ENCODE results near the gene KIF21A.
"Not testable (repeated sequence)": the region's sequence is repeated elsewhere in the genome, so short reads cannot be mapped to it uniquely, and the experiment has no call there.

The KIF21A gene

DNA sequence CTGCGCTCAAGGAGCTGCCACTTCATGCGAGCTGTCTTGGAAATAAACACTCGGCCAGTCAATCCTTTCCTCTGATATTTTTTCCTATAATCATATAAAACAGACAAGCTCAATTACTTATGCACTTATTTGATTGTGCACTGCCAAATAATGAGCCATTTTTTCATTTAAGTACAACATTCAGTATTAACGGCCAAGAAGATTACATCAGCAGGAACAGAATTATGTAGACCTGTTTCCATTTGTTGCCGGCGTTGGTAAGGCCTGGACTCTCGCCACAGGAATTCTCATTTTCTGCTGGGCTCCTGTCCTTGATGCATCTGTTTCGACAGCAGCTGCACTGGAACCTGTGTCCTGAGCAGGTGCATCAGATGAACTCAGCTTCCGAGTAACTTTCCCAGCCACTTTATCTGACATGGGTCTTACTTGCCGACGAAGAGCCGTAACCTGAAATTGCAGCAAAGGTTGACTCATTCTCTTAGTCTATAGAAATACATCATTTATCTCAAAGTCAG is 110.2 kb downstream of the KIF21A start:
- no peak for DNase-seq

DNA sequence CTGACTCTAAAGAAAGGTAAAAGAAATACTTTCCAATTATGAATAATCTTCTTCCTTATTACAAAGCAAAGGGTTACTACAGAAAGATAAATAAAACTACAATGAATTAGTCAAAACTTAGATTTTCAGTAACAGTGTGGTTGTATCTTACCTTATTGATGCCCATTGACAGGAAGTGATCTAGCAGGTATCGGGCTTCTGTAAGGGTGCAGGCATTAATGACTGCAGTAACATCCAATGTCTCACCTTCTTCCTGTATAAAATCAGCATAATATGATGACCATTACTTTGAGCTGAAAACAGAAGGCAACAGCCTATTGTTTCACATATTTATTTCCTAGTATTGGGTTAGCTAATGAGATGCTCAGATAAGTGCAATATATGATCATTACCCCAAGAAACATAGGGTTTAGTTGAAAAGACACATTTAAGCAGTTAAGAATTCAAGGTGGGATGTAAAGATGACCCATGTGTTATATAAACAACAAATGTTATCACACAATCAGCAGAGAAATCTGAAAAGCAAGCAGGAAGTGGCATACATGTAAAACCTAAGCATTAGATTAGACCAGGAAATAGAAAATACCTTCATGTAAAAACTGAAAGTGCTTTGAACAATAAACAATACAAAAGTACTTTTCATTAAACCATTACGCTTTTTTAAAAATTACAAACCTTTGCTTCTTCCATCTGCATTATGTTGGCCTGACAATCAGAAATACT is 111.2 kb downstream of the KIF21A start:
- DNase-seq = no peak

DNA sequence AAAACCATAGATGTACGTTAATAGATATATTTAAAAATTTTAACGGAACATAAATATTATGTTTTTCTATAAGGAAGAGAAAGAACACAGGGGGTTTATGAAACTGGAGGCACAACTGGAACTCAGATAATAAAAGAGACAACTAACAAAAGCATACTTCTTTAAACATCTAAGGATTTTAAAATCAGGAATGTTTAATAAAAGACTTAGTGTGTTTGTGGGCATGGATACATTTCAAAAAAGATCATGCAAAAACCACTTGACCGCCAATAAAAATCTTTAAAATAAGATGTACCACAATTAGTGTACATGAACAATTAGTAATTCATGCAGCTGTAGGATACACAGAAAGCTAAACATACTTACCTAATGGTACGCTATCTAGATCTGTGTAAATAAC is 113.0 kb downstream of the KIF21A start:
- DNase-seq = no peak

DNA sequence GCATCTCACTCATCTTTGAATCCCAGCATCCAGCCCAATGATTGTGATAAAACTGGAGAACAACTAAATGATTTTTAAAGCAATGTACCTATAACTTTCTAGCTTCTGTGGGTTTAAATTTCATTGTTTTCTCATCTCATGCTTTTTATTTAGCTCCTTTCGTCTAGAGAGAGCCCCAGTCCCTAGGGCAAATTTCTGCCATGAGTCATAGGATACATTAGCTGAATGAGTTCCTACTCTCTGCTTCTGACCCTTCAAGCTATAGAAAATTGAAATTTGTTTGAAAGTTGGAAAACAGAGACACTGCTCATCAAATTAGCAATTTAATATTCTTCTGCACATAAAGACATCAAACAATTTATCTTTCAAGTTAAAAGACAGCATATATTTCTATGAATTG is 113.9 kb downstream of the KIF21A start:
- no peak for DNase-seq

DNA sequence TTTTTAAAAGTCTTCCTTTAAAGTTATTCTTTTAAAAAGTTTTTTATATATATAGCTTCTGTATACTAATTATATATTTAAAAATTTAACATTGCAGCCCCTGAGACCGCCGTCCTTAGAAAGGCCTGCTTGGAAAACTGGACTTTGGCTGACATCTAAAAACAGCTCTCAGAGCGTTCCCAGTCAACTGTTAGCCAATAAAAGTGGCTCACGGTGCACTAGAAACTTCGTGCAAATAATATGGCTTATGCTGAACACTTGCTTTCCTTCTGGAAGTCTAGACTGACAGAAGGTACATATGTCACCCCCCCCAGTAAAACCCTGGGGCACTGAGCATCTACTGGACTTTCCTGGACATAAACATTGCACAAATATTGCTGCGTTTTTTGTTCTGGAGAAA is 115.0 kb downstream of the KIF21A start:
- no peak for DNase-seq

DNA sequence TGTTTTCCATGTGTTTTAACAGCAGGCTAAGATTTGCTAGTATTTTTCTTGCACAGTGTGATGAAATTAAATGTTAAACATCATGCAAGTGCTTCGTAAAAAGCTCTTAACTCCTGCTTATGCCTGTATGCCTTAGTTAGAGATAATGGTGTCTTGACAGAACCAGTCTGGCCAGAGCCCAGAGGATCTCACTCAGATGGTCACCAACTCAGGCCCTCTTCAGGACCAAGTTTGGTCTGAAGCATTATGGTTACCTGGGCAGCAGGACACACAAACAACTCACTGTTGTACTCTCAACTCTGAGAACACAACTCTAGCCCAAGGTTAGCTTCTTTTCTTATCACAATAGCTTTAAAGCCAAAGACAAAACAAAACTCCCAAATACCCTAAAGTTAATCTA is 115.4 kb downstream of the KIF21A start:
- no peak for DNase-seq

DNA sequence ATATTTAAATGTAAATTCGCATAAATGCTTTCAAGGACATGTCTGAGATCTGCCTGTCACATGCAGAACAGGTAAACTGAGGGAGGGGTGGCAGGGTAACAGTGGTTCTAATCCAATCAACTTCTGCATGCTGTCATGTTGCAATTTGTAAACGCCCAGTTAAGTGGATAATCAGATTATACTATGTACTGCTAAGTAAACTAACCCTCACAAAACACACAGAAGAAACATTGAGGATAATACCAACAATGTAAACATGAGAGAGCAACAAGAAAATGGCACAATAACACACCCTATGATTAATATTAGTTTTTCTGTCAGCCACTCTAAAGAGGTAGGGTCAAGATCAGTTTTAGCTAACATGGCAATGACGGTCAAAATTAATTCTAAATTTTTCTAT is 123.7 kb downstream of the KIF21A start:
- no peak for DNase-seq

DNA sequence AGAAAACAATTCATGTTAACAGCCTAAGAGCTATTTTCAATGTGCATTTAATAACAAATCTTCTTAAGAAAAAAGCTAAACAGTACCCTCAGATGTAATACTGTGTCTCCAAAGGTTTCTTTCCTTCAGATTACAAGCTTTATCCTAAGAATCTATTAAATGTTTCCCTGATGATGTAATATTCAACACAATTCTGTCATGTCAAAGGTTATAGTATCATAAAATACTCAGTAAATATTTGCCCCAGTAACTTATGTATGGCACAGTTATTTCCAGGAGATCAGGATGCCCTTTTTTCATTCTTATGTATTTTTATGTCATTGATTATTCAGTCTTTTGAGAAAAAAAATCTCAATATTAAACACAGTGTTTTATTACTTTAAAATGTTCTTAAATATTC is 128.4 kb downstream of the KIF21A start:
- no peak for DNase-seq

DNA sequence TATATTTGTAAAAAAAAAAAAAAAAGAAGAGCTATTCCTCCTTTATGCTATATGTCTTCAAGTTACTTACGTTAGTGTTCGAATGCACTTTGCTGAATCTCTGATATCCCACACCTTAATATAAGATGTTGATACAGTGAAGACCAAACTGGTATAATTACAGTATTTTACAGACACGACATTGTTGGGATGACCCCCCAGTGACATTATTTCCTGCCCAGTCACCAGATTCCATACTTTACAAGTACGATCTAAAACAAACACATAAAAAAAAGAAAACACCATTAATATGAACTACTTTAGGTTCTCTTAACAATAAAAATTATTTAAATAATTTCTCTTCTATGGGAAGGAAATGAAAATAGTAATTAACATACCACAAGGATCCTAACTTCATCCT is 133.4 kb downstream of the KIF21A start:
- no peak for DNase-seq

DNA sequence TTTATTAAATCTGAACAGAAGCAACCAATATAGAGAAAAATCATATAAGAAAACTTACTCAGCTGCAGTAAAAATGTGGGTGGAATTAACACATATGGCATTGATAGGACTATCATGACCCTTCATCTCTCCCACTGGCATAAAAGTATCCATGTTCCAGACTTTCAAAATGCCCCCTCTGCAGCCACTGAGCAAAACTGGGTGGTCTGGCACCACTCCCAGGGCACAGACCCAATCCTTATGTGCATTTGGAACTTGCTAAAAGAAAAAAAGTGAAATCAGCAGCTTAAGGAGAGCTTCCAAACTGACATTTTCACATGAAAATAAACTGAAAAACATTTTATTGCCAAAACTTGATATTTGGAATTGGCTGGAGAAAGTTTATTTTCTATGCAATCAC is 141.5 kb downstream of the KIF21A start:
- no peak for DNase-seq

DNA sequence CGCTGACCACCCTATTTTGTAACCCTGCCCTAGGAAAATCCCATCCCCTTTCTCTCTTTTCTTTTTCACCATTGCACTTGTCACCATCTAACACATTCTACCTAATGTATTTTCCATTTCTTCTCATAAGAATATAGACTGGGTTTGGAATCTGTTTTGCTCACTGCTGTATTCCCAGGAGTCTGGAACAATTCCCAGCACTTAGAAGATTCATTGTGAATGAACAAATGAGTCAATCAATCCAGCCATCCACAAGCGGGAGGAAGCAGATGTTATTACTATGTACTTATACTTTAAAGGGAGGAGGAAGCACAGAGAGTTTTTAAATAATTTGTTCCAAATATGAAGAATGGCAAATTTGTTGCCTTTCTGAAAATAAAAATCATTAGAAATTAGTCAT is 142.1 kb downstream of the KIF21A start:
- no peak for DNase-seq

DNA sequence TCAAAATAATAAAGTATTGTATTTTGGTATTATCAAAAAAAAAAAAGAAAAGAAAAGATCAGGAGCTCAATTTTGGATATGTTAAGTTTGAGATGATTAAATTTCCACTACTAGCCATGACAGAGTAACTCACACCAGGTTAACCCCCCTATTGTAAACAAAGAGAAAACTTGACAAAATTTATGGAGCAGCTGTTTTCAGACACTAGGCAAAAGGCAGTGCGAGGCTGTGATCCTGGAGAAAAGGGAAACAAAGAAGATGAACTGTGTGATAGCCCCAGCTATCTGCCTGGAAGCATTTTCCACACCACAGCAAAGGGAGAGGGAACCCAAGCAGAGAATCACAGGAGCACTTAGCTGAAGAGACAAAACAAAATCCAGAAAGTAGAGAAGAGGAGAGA is 145.0 kb downstream of the KIF21A start:
- no peak for DNase-seq

DNA sequence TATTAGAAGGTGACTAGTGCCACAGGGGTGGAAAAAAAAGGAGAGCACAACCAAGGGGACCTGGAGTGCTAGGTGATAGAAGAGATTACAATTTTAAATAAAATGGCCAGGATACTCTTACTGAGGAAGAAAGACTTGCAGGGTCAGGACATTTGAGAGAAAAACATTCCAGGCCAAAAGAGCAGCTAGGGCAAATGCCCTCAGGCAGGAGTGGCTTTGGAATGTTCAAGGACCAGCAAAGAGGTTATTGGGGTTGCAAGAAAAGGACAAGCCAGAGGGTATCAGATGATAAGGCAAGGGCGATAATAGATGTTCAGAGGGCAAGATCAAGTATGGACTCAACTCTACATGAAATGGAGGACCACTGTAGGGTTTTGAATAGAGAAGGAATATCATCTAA is 146.4 kb downstream of the KIF21A start:
- DNase-seq = no peak

DNA sequence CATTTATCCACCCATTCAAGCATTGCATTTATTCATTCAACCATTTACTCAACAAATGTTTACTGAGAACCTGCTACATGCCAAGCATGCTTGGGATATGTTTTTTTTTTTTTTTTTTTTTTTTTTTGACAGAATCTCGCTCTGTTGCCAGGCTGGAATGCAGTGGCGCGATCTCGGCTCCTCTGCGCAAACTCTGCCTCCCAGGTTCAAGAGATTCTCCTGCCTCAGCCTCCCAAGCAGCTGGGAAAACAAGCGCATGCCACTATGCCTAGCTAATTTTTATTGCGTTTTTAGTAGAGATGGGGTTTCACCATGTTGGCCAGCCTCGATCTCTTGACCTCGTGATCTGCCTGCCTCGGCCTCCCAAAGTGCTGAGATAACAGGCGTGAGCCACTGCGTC is 147.3 kb downstream of the KIF21A start:
- DNase-seq = not testable (repeated sequence)

DNA sequence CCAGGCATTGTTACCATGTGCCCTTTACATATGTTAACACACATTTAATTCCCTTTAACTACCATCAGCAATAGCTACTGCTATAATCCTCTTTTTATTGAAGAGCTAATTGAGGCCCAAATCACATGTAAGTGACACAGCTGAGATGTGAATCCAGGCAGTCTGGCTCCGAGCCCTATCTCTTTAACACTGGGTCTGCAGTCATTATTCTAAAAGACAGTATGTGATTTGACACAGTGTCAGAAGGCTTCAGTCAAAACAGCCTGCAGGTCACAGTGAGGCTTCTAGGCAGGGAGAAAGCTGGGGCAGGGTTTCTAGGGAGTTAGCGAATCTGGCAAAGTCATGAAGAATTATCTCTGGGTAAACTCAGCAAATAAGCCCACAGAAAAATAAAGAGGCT is 148.2 kb downstream of the KIF21A start:
- DNase-seq = no peak

DNA sequence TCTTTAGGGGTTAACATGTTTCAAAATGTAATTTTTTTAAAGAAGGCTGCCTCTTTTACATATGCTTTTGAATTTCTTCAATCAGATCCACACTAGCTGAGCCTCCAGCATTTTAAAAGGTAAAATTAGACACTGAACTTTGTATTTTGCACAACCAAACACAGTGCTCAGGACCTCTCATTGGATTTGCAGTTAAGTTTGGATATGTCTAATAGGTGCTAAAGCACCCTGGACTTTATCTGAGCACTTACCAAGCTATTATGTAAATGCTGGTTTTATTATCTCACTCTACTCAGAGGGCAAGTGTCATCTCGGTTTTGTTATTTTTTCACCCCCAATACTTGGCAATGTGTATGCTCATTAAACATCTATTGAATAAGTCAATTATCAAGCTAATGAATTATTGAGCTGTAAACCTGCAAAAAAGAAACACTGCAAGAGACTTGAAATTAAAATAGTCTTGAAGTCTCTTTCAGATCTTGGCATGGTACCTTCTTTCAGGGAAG is 150.7 kb downstream of the KIF21A start:
- no peak for DNase-seq

DNA sequence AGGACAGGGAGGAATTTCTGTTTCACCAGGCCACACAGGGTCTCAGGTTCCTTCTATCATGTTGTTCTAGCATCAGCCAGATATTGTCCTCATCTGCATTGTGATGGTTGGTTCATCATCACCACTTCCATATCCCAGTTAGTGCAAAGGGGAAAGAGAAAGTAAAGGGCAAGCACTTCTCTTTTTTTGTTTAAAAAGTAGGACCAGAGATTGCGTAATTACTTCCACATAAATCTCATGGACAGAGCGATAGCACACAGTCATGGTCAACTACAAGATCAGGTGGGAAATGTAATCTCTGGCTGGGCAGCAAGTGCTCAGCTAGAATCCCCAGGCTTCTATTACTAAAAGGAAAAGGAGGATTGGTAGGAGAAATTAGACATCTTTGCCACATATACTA is 155.1 kb downstream of the KIF21A start:
- no peak for DNase-seq

DNA sequence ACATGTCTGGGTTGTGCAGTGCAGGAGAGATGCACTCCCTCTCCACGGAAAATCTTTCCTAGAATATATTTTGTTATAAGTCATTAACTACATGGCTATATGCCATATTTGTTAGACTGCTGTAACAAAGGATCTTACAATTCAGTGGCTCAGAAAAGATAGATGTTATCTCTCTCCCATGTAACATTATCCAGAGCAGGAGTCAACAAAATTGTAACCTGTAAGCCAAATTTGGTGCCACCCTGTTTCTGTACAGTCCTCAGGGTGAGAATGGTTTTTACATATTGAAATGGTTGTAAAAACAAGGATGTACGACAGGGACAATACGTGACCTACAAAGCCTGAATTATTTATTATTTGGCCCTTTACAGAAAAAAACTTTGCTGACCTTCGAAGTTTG is 155.5 kb downstream of the KIF21A start:
- no peak for DNase-seq

DNA sequence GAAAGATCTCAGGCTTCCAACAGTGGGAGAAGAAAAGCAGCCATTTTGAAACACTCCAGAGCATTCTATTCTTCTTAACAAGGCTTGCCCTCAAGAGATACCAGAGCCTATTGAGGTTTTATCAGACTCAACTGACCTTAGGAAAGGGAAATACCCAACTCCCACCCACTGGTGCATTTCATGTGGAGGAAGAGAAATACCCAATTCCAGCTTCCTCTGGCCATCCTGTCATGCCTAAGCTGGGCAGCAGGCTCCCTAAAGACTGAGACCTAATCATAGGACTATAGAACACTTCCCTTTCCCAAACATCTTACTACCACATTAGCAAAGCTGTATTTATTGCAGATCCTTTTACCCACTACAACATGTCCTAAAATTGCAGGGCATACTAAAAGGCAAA is 164.5 kb downstream of the KIF21A start:
- no peak for DNase-seq

DNA sequence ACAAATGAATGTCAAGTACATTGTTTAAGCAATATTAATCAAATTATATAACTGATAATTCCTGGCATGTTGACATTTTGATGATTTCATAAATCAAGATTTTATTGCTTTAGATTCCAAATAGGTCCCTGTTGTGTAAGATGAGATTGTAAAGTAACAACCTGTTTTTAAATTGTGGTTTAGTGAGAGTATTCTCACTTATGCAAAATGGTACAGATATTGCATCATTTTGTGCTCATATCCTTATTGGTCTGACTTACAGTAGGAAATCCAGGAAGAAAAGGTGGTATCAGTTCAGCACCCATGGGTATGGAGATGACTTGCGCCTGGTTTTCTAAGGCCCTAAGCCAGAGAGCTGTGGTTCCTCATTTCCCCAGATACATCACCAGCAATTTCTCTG is 165.5 kb downstream of the KIF21A start:
- no peak for DNase-seq

DNA sequence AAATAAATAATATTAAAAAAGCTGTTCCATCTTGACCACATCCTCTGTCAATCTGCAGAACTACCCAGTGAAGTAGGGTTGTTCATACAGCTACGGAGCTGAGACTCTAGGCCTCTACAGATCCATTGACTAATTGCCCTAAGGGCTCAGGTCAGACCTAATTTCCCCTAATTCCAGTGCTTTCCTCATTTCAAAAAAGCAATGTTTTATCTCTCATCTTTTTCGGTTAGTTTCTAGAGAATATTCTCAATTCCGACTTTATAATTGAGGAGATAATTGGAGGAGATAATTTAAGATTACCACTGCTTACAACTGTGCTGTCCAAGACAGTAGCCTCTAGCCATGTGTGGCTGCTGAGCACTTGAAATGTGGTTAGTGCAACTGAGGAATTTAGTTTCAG is 167.1 kb downstream of the KIF21A start:
- no peak for DNase-seq

DNA sequence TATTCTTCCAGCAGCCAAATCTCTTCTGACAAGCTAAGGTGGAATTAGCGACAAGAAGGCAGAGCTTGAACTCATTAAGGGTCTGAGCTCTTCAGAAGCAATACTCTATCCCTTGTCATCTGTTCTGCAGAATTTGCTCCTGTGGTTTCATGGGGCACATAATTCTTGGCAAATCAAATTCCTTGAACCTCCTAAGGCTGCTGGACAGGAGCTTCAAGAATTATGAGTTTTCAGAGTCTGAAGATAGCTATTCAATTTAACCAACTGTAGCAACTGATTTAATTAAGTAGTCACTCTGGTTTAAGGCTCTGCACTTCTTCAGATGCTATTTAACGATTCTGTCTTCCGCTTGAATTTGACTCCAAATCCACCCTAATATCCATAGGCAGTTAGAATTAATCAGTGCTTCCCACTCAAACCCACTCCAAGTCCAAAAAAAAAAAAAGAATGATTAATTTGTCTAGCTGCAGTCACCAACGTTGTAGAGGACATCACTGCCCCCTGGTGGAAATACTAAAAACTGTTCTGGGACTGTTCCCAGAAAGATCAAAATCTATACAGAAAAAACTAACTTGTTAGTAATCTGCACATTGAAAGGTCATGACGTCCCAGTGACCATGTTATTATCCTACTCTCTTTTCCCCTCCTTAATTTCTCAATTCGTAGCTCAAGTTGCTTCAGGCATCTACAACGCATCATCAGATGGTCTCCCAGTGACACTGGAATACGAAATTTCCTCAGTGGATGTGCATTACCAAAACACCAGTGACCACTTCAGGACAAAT is 169.9 kb downstream of the KIF21A start:
- no peak for DNase-seq

DNA sequence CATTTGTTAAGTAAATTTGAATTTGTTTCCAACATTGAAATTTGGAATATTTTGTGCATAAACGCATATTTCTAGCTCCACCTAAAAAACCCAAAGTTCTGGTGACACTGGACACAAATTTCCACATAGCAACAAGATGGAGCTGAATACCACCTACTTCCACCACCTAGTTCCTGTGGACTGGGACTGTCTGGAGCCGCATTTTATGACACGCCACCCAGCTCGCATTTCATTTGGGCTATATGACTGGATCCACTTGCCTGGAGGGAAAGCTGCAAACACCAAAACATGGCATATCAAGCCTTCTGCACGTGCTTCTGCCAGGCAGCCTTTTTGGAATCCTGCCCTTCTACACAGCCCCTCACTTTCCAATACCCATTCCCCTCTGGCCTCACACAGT is 173.4 kb downstream of the KIF21A start:
- DNase-seq = no peak

DNA sequence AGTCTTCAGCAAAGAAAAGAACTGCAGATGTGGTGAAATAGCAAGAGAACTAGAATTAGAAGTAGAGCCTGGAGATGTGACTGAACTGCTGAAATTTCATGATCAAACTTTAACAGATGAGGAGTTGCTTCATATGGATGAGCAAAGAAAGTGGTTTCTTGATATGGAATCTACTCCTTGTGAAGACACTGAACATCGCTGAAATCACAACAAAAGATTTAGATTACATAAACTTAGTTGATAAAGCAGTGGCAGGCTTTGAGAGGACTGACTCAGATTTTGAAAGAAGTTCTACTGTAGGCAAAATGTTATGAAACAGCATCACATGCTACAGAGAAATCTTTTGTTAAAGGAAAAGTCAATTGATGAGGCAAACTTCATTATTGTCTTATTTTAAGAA is 175.0 kb downstream of the KIF21A start:
- DNase-seq = no peak

Data from activated naive CD4-positive, alpha-beta T cell treated with anti-CD3 and anti-CD28 coated beads, Interleukin-2, amount 50 U/mL, for 16 hours (primary cell).